Measurements from ENCODE around the gene SOAT2.

SOAT2 gene

GRCh38 chr12:53065470-53065869 lies 37.8 kb upstream of the SOAT2 start:
- DNase-seq, result no peak

- DNase-seq, result no peak
Measured at GRCh38 chr12:53065975-53066931, 37.0 kb upstream of the SOAT2 start.

GRCh38 chr12:53067074-53067992 lies 36.0 kb upstream of the SOAT2 start:
- DNase-seq, result no peak

GRCh38 chr12:53067993-53068770 lies 35.1 kb upstream of the SOAT2 start:
- DNase-seq, result no peak

- DNase-seq, result no peak
Measured at GRCh38 chr12:53068811-53069585, 34.3 kb upstream of the SOAT2 start.

- no peak for DNase-seq
Measured at GRCh38 chr12:53069621-53070410, 33.5 kb upstream of the SOAT2 start.

- DNase-seq, result no peak
Measured at GRCh38 chr12:53070877-53071492, 32.3 kb upstream of the SOAT2 start.

GRCh38 chr12:53071591-53072551 lies 31.4 kb upstream of the SOAT2 start:
- DNase-seq, result no peak

GRCh38 chr12:53073881-53074280 lies 29.4 kb upstream of the SOAT2 start:
- DNase-seq, result no peak

- no peak for DNase-seq
Measured at GRCh38 chr12:53074283-53074998, 28.8 kb upstream of the SOAT2 start.

- DNase-seq, result no peak
Measured at GRCh38 chr12:53074999-53075370, 28.3 kb upstream of the SOAT2 start.

- no peak for DNase-seq
Measured at GRCh38 chr12:53076461-53076860, 26.8 kb upstream of the SOAT2 start.

- no peak for DNase-seq
Measured at GRCh38 chr12:53077030-53077429, 26.3 kb upstream of the SOAT2 start.

- DNase-seq, result no peak
Measured at GRCh38 chr12:53078425-53079225, 24.7 kb upstream of the SOAT2 start.

- DNase-seq, result peak; percentile 87
Measured at GRCh38 chr12:53079226-53080117, 23.8 kb upstream of the SOAT2 start, which contains the start of gene SPRYD3. TSS of gene SPRYD3 (minus strand) at chr12:53079390. CDS start at chr12:53079333, 57 bp downstream.

GRCh38 chr12:53082637-53083175 lies 20.6 kb upstream of the SOAT2 start:
- no peak for DNase-seq

All from GF-D8 (cell line).